Lower lobe of right lung (tissue), 2 donors: ENCODE results near the gene AFDN. TPM values are rescaled to one million over a fixed set of nuclear protein-coding genes. Genes with fewer than 3 reads are reported as not detected.

Experiments
- ATAC-seq, 2 donors: fragments of 200-7000 bp; cut with Tn5 transposase; one replicate each; pipeline ENCODE4 v1.9.1; 2020 to 2022; ENCODE audit warnings: mild to moderate bottlenecking in 2 of 2, moderate library complexity in 2 of 2
- DNase-seq: peaks from one replicate; pipeline ENCODE4 v3.0.0-alpha.2; 2020
- H3K27ac ChIP-seq: fragments of 200-600 bp; one replicate; pipeline ENCODE4 v1.8.0; 2022
- H3K27me3 ChIP-seq: fragments of 200-600 bp; one replicate; pipeline ENCODE4 v1.8.0; 2022; ENCODE audit warnings: low read depth
- H3K36me3 ChIP-seq: fragments of 200-600 bp; one replicate; pipeline ENCODE4 v1.8.0; 2022; ENCODE audit warnings: mild to moderate bottlenecking
- H3K4me1 ChIP-seq: fragments of 200-600 bp; one replicate; pipeline ENCODE4 v1.8.0; 2022
- H3K4me3 ChIP-seq: fragments of 200-600 bp; one replicate; pipeline ENCODE4 v1.8.0; 2022; ENCODE audit warnings: mild to moderate bottlenecking
- H3K9me3 ChIP-seq: fragments of 200-600 bp; one replicate; pipeline ENCODE4 v1.8.0; 2022
- intact Hi-C: fragments of 100-400 bp; cut with DNase I; formaldehyde crosslinking; loops from one replicate; pipeline ENCODE4 v1.11.0; 2022
- long read RNA-seq: library from polyadenylated mRNA; unstranded; transcript quantifications from one replicate; pipeline ENCODE4 v2.0.0, GENCODE V29; 2021
- total RNA-seq: library from RNA; stranded (reverse); fragmentation: NEBNext Ultra II Directional; extraction: Animal tissue kit (Norgen Biotek cat#: 25700); gene quantifications from one replicate; pipeline ENCODE4 v1.2.1, GENCODE V29; 2021
- TF ChIP-seq, protein P1 (sequence below): fragments of 200-600 bp; IDR thresholded peaks from one replicate; pipeline ENCODE4 v1.8.0; 2022; ENCODE audit warnings: antibody characterized with exemption, mild to moderate bottlenecking
- donor health status: DM: no; HTN: yes; CAD: no; lungs with severe emphysema.

AFDN gene, protein sequence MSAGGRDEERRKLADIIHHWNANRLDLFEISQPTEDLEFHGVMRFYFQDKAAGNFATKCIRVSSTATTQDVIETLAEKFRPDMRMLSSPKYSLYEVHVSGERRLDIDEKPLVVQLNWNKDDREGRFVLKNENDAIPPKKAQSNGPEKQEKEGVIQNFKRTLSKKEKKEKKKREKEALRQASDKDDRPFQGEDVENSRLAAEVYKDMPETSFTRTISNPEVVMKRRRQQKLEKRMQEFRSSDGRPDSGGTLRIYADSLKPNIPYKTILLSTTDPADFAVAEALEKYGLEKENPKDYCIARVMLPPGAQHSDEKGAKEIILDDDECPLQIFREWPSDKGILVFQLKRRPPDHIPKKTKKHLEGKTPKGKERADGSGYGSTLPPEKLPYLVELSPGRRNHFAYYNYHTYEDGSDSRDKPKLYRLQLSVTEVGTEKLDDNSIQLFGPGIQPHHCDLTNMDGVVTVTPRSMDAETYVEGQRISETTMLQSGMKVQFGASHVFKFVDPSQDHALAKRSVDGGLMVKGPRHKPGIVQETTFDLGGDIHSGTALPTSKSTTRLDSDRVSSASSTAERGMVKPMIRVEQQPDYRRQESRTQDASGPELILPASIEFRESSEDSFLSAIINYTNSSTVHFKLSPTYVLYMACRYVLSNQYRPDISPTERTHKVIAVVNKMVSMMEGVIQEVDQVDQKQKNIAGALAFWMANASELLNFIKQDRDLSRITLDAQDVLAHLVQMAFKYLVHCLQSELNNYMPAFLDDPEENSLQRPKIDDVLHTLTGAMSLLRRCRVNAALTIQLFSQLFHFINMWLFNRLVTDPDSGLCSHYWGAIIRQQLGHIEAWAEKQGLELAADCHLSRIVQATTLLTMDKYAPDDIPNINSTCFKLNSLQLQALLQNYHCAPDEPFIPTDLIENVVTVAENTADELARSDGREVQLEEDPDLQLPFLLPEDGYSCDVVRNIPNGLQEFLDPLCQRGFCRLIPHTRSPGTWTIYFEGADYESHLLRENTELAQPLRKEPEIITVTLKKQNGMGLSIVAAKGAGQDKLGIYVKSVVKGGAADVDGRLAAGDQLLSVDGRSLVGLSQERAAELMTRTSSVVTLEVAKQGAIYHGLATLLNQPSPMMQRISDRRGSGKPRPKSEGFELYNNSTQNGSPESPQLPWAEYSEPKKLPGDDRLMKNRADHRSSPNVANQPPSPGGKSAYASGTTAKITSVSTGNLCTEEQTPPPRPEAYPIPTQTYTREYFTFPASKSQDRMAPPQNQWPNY (N-terminal part only)
- 167 TPM for total RNA-seq
- long read RNA-seq, transcript AFDN-220 (2 exons, 1,257 nt), result major isoform, 10 of 95 reads
- long read RNA-seq, transcript AFDN-213 (3 exons, 606 nt), result minor isoform, 5 of 95 reads
- long read RNA-seq, partial matches to known transcripts, result 57 of 95 reads
- long read RNA-seq, other reads (novel, unspliced or antisense), result 17 of 95 reads

GRCh38 chr6:167826896-167827582, at the start of gene AFDN:
TSS of gene AFDN (plus strand) at chr6:167826911. CDS start at chr6:167827133, 222 bp downstream.
- DNase-seq (peak; percentile 68), ATAC-seq (peak; percentile 1 to 3)
- intact Hi-C loops, result no loop called here
- TF ChIP-seq, protein P1, sequence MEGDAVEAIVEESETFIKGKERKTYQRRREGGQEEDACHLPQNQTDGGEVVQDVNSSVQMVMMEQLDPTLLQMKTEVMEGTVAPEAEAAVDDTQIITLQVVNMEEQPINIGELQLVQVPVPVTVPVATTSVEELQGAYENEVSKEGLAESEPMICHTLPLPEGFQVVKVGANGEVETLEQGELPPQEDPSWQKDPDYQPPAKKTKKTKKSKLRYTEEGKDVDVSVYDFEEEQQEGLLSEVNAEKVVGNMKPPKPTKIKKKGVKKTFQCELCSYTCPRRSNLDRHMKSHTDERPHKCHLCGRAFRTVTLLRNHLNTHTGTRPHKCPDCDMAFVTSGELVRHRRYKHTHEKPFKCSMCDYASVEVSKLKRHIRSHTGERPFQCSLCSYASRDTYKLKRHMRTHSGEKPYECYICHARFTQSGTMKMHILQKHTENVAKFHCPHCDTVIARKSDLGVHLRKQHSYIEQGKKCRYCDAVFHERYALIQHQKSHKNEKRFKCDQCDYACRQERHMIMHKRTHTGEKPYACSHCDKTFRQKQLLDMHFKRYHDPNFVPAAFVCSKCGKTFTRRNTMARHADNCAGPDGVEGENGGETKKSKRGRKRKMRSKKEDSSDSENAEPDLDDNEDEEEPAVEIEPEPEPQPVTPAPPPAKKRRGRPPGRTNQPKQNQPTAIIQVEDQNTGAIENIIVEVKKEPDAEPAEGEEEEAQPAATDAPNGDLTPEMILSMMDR, result no peak
- Histone ChIP-seq H3K9me3 (no peaks in the 10 kb centered on the region), H3K27me3 (no peaks in the 10 kb centered on the region), H3K4me1 (peaks cover 34% of the 10 kb centered on the region), H3K4me3 (peak within 1 kb of the TSS; percentile 72), H3K36me3 (no peaks in the 10 kb centered on the region), H3K27ac (peak within 1 kb of the TSS; percentile 86)

- H3K27me3 ChIP-seq, result no peaks in the 10 kb centered on the region
Measured at GRCh38 chr6:167778497-167779128, 48.1 kb upstream of the AFDN start.

GRCh38 chr6:167779129-167779992, 47.4 kb upstream of the AFDN start:
- Histone ChIP-seq H3K27ac (peak overlapping the region; percentile 24), H3K9me3 (no peaks in the 10 kb centered on the region), H3K36me3 (no peaks in the 10 kb centered on the region), H3K4me3 (no peak overlapping the region), H3K27me3 (no peaks in the 10 kb centered on the region), H3K4me1 (no peaks in the 10 kb centered on the region)
- ATAC-seq (no peak), DNase-seq (no peak)
- TF ChIP-seq, protein P1, result no peak
- intact Hi-C loops, result no loop called here

More at GRCh38 chr6:167778497-167779128, 48.1 kb upstream of the AFDN start:
- peak; percentile 90 to 94 for ATAC-seq
- TF ChIP-seq, protein P1, result no peak
- Histone ChIP-seq H3K36me3 (no peaks in the 10 kb centered on the region), H3K9me3 (no peaks in the 10 kb centered on the region), H3K4me3 (no peak overlapping the region), H3K27ac (peak overlapping the region; percentile 24), H3K4me1 (no peaks in the 10 kb centered on the region)
- intact Hi-C loops, result no loop called here
- peak; percentile 80 for DNase-seq

DNA sequence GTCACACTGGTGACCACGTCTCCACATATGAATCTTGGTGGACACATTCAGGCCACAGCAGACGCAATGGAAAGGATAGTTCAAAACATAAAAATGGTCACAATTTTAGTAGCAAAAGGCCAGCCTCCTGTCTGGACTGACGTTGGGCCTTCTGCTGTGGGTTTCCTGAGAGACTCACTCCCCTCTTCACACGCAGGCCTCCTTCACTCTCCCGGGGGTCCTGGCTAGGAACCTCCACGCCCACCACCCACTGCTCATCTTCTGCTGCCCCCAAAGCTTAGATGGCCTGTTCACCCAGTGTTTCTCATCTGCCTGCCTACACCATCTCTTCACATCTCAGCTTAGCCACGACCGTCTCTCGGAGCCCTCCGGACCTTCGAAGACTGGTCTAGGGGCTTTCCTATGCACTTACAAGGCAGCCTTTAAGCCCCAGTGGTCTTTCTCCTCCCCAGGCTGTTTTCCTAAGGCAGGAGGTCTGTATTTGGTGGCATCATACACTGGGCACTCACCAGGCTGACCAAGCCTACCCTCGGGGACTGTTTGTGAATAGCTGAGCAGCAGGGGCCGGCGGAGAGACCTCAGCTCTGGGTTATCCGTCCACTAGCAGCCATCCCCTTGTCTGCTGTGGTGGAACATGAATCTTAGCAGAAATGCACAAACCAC, 46.6 kb upstream of the AFDN start:
- Histone ChIP-seq H3K4me3 (no peak overlapping the region), H3K4me1 (no peaks in the 10 kb centered on the region), H3K9me3 (no peaks in the 10 kb centered on the region), H3K27me3 (no peaks in the 10 kb centered on the region), H3K27ac (no peak overlapping the region), H3K36me3 (no peaks in the 10 kb centered on the region)
- intact Hi-C loops, result no loop called here
- ATAC-seq (no peak), DNase-seq (no peak)
- TF ChIP-seq, protein P1, result no peak
